GM11168 (cell line): ENCODE measurements around the gene BRK1.
"Not testable (repeated sequence)": the region's sequence is repeated elsewhere in the genome, so short reads cannot be mapped to it uniquely, and the experiment has no call there.

Experiments
- in situ Hi-C: fragments of 300-500 bp; cut with MboI; formaldehyde crosslinking; loops from one replicate; pipeline ENCODE4 v1.12.0; 2022; ENCODE audit warnings: low sequenced_read_pairs; ENCODE audit not compliant: unreplicated experiment

BRK1 gene

GRCh38 chr3:10115326-10116137 lies at the start of gene BRK1:
Gene BRK1 (plus strand): TSS chr3:10115675. CDS start chr3:10115702, 27 bp downstream.
- in situ Hi-C loops, result no loop called here

GRCh38 chr3:10070077-10070476 lies 45.4 kb upstream of the BRK1 start:
- in situ Hi-C loops, result not testable (repeated sequence)

GRCh38 chr3:10074666-10075065 lies 40.8 kb upstream of the BRK1 start:
- in situ Hi-C loops, result no loop called here

- in situ Hi-C loops, result no loop called here
Measured at GRCh38 chr3:10081871-10082270, 33.6 kb upstream of the BRK1 start.

- in situ Hi-C loops, result no loop called here
Measured at GRCh38 chr3:10085738-10086137, 29.7 kb upstream of the BRK1 start.

DNA sequence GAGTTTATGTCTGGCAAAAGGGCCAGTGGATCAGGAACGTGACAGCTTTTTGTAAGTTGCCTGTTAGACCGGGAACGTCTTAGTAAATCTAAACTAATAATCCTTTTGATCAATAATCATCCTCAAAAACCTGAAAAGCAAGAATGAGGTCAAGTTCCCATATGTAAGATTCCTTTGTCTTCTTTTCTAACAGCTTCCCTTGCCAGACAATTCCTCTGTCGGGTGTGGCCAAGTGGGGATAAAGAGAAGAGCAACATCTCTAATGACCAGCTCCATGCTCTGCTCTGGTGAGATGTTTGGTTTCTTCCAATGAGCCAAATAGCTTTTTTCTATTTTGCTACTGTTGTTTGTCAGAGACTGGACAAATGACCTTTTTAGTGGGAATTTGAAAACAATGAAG lies 27.2 kb upstream of the BRK1 start:
- in situ Hi-C loops, result no loop called here

DNA sequence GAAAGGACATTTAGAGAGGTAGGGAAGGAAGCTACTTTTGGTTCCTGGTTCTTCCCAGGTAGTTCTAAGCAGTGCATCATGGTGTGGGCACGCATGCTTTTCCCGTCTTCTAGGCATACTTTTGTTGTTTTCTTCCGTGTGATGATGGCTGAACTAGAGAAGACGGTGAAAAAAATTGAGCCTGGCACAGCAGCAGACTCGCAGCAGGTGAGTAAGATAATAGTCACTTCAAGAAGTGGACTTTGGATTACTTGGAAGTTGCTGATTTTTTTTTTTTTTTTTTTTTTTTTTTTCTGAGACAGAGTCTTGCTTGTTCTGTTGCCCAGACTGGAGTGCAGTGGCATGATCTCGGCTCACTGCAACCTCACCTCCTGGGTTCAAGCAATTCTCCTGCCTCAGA lies 25.3 kb upstream of the BRK1 start:
- in situ Hi-C loops, result no loop called here

GRCh38 chr3:10090774-10091173 lies 24.7 kb upstream of the BRK1 start:
- in situ Hi-C loops, result not testable (repeated sequence)

GRCh38 chr3:10091387-10091786 lies 24.1 kb upstream of the BRK1 start:
- in situ Hi-C loops, result not testable (repeated sequence)

GRCh38 chr3:10093678-10094077 lies 21.8 kb upstream of the BRK1 start:
- in situ Hi-C loops, result no loop called here

DNA sequence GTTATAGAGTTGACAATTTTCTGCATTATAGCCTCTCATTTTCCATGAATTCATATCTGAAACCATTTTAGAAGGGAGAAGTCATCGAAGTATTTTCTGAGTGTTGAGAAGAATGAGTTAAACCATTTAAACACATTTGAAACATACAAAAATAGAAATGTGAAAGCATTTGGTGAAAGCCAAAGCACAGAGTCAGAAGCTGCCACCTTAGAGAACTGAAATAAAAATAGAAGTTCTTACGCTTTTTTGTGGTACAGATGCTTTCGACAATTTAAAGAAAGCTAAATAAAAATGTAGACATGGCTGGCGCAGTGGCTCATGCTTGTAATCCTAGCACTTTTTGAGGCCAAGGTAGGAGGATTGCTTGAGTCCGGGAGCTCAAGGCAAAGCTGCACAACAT lies 16.4 kb upstream of the BRK1 start:
- in situ Hi-C loops, result no loop called here

DNA sequence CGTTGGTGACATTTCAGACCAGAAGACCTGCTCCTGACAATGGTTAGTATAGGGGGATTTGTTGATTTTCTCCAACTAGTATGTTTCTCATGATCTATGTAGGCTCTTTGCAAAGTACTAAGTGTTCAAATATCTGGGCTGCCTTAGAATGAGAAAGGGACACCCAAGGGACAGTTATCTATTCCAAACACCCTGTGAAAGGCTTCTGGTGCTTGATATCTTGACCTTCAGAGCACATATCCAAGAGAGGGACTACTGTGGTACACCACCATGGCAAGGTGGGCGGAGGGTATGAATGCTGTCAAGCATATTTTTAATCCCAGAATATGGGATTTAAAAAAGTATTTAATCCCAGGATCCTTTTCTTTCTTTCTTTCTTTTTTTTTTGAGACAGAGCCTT lies 8.6 kb upstream of the BRK1 start:
- in situ Hi-C loops, result no loop called here

DNA sequence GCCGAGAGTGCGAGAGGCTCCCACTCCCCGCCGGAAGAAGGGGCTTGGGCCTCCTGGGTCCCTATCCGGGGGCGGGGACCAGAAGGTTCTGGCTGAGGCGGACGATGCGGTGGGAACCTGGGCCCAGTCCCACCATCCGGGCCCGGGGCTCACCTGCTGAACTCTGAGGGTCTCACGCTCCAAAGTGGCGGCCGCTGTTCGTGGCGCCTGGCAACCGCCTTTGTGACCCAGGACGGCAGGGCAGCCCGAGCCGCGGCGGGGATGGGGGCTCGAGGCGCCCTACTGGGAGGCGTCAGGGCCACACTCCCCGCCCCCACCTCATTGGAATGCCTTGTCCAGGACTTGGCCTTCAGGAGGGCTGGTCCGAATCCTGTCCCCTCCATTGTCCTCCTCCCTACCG lies 7.4 kb upstream of the BRK1 start, which contains the start of gene FANCD2OS:
Gene FANCD2OS (minus strand): TSS at position 165 of the 400 bp plus-strand sequence. CDS start 3,481 bp downstream, outside the sequence.
- in situ Hi-C loops, result no loop called here

DNA sequence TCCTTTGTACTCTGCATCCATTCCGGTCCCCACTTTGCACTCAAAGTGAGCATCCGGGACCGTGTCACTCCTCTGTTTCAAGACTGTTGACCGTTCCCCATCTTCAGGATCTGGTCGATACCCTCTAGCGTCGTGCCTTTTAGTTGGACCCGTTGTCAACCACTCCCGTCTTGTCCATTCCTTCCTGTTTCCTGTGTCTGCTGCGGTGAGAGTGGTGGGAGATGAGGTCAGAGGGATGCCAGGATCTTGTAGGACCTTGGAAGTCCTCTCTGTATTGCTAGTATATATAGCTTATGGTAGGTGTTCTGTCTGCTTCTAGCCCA lies 624 bp downstream of the BRK1 start:
- in situ Hi-C loops, result no loop called here

- in situ Hi-C loops, result no loop called here
Measured at GRCh38 chr3:10116928-10117327, 1.5 kb downstream of the BRK1 start.

DNA sequence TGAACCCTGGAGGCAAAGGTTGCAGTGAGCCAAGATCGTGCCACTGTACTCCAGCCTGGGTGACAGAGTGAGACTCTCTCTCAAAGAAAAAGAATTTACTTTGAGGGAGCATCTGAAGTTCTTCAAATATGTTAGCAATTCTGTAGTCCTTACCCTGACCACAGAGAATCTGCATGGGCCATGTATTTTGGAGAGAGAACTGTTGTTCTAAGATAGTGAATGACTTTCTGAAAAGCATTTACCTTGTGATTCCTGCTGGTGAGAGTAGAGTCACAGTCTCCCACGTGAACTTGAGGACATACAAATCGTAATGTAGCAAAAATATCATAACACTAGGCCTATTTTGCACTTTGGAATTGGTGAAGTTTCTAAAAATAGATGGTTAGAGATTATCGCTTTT lies 3.9 kb downstream of the BRK1 start:
- in situ Hi-C loops, result no loop called here

DNA sequence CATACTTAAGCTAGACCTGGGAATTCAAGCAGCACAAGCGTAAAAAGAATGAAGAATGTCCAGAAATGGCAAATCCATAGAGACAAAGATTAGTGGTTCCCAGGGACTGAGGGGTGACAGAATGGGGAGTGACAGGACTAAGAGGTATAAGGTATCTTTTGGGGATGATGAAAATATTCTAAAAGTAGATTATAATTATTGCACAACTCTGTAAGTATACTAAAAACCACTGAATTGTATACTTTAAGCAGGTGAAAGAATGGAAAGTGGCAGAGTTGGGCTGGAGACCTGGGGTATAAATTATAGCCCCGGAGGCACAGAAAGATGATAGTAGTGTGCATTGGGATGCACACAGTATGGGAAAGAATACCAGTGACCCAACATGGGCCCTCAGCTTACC lies 5.6 kb downstream of the BRK1 start:
- in situ Hi-C loops, result no loop called here

GRCh38 chr3:10122724-10123123 lies 7.2 kb downstream of the BRK1 start:
- in situ Hi-C loops, result no loop called here

DNA sequence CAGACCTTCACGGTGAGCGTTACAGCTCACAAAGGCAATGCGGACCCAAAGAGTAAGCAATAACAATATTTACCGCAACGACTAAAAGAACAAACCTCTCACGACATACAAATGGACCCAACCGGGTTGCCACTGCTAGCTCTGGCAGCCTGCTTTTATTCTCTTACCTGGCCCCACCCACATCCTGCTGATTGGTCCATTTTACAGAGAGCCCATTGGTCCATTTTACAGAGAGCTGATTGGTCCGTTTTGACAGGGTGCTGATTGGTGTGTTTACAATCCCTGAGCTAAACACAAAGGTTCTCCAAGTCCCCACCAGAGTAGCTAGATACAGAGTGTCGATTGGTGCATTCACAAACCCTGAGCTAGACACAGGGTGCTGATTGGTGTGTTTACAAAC lies 20.4 kb downstream of the BRK1 start:
- in situ Hi-C loops, result not testable (repeated sequence)

DNA sequence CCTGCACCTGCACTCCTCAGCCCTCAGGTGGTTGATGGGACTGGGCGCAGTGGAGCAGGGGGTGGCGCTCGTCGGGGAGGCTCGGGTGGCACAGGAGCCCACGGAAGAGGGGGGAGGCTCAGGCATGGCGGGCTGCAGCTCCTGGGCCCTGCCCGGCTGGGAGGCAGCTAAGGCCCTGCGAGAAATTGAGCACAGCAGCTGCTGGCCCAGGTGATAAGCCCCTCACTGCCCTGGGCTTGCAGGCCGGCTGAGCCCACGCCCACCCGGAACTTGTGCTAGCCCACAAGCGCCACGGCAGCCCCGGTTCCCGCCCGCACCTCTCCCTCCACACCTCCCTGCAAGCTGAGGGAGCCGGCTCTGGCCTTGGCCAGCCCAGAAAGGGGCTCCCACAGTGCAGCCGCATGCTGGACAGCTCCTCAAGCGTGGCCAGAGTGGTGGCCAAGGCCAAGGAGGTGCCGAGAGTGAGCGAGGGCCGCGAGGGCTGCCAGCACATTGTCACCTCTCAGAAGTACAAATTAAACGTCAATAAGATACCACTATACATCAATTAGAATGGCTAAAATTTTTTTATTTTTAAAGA lies 21.0 kb downstream of the BRK1 start:
- in situ Hi-C loops, result no loop called here

DNA sequence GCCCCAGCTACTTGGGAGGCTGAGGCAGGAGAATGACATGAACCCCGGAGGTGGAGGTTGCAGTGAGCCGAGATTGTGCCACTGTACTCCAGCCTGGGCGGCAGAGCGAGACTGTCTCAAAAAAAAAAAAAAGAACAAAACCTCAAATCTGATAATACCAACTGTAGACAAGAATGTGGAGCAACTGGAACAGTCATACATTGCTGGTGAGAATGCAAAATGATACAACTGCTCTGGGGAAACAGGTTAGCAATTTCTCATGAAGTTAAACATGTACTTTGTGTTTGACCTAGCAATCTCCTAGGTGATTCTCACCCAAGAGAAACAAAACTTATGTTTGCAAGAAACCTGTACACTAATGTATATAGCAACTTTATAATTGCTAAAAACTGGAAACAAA lies 21.7 kb downstream of the BRK1 start:
- in situ Hi-C loops, result no loop called here

DNA sequence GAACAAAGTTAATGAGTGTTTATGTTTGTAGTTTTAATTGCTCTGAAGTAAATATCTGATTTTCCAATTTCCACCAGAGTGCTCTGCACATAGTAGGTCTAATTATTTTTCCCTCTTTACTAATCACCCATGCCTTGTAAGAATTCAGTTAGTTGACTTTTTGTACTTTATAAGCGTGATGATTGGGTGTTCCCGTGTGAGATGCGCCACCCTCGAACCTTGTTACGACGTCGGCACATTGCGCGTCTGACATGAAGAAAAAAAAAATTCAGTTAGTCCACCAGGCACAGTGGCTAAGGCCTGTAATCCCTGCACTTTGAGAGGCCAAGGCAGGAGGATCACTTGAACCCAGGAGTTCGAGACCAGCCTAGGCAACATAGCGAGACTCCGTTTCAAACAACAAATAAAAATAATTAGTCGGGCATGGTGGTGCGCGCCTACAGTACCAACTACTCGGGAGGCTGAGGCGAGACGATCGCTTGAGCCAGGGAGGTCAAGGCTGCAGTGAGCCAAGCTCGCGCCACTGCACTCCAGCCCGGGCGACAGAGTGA lies 25.6 kb downstream of the BRK1 start:
- in situ Hi-C loops, result no loop called here
